ENCODE measurements around the gene VDAC2. TPM values are rescaled to one million over a fixed set of nuclear protein-coding genes. Genes with fewer than 3 reads are reported as not detected.
"Not testable (repeated sequence)": the region's sequence is repeated elsewhere in the genome, so short reads cannot be mapped to it uniquely, and the experiment has no call there.

VDAC2 gene
- total RNA-seq, 4 donors from 2014 or later = 111 to 196 (median 146) TPM

- no peak overlapping the region for H3K4me3 ChIP-seq
- TF ChIP-seq POLR2AphosphoS5 (IDR thresholded peaks at IDR 0.05) = no peak
- no peak for TF ChIP-seq POLR2A (IDR thresholded peaks at IDR 0.05)
- no peak for TF ChIP-seq EP300 (IDR thresholded peaks at IDR 0.05)
- TF ChIP-seq CTCF (IDR thresholded peaks at IDR 0.05) = no peak
- H3K27ac ChIP-seq = peak overlapping the region; percentile 66
These were observed 18.6 kb upstream of the VDAC2 start for GRCh38 chr10:75191821-75192568.

GRCh38 chr10:75194625-75195024, 16.0 kb upstream of the VDAC2 start:
- peaks cover 12% of the 10 kb centered on the region for H3K4me1 ChIP-seq
- not testable (repeated sequence) for H3K27me3 ChIP-seq; H3K27ac ChIP-seq; H3K36me3 ChIP-seq; H3K9me3 ChIP-seq; H3K4me3 ChIP-seq; DNase-seq (ENCODE audit: low spot score in 2 of 2)
- 95% methylated on average over 4 of the region's 4 CpGs for WGBS

More at GRCh38 chr10:75191821-75192568, 18.6 kb upstream of the VDAC2 start:
- Histone ChIP-seq H3K36me3 (no peaks in the 10 kb centered on the region), H3K9me3 (no peaks in the 10 kb centered on the region), H3K4me1 (peaks cover 23% of the 10 kb centered on the region), H3K27me3 (no peaks in the 10 kb centered on the region)
- WGBS = 51% methylated on average over 10 of the region's 10 CpGs
- DNase-seq (ENCODE audit: low spot score in 2 of 2) = peak in 1 of 2 donors; percentile 74

GRCh38 chr10:75195035-75195763, 15.4 kb upstream of the VDAC2 start:
- H3K36me3 ChIP-seq = no peaks in the 10 kb centered on the region
- DNase-seq (ENCODE audit: low spot score in 2 of 2) = peak in 1 of 2 donors; percentile 4
- no peak overlapping the region for H3K27ac ChIP-seq
- H3K9me3 ChIP-seq = no peaks in the 10 kb centered on the region
- no peak overlapping the region for H3K4me3 ChIP-seq
- H3K4me1 ChIP-seq = peaks cover 12% of the 10 kb centered on the region
- TF ChIP-seq EP300 (IDR thresholded peaks at IDR 0.05) = no peak
- no peak for TF ChIP-seq POLR2A (IDR thresholded peaks at IDR 0.05)
- no peak for TF ChIP-seq POLR2AphosphoS5 (IDR thresholded peaks at IDR 0.05)
- TF ChIP-seq CTCF (IDR thresholded peaks at IDR 0.05) = no peak
- no peaks in the 10 kb centered on the region for H3K27me3 ChIP-seq
- 77% methylated on average over 6 of the region's 6 CpGs for WGBS

- Histone ChIP-seq H3K36me3 (no peaks in the 10 kb centered on the region), H3K27ac (no peak overlapping the region), H3K4me1 (peaks cover 9% of the 10 kb centered on the region), H3K27me3 (no peaks in the 10 kb centered on the region), H3K4me3 (no peak overlapping the region), H3K9me3 (no peaks in the 10 kb centered on the region)
- 88% methylated on average over 3 of the region's 3 CpGs for WGBS
- no peak for TF ChIP-seq POLR2AphosphoS5 (IDR thresholded peaks at IDR 0.05)
- TF ChIP-seq EP300 (IDR thresholded peaks at IDR 0.05) = no peak
- no peak for TF ChIP-seq CTCF (IDR thresholded peaks at IDR 0.05)
- TF ChIP-seq POLR2A (IDR thresholded peaks at IDR 0.05) = no peak
- DNase-seq (ENCODE audit: low spot score in 2 of 2) = peak; percentile 13 to 34
These were observed 13.5 kb upstream of the VDAC2 start for GRCh38 chr10:75197066-75197465.

GRCh38 chr10:75197906-75198305, 12.7 kb upstream of the VDAC2 start:
- no peaks in the 10 kb centered on the region for H3K36me3 ChIP-seq
- H3K27me3 ChIP-seq = no peaks in the 10 kb centered on the region
- no peak overlapping the region for H3K27ac ChIP-seq
- peak; percentile 31 to 33 for DNase-seq (ENCODE audit: low spot score in 2 of 2)
- 95% methylated on average over 2 of the region's 2 CpGs for WGBS
- no peaks in the 10 kb centered on the region for H3K9me3 ChIP-seq
- peaks cover 17% of the 10 kb centered on the region for H3K4me1 ChIP-seq
- no peak for TF ChIP-seq POLR2AphosphoS5 (IDR thresholded peaks at IDR 0.05)
- TF ChIP-seq EP300 (IDR thresholded peaks at IDR 0.05) = no peak
- no peak for TF ChIP-seq CTCF (IDR thresholded peaks at IDR 0.05)
- TF ChIP-seq POLR2A (IDR thresholded peaks at IDR 0.05) = no peak
- H3K4me3 ChIP-seq = no peak overlapping the region

GRCh38 chr10:75199949-75200348, 10.6 kb upstream of the VDAC2 start:
- not testable (repeated sequence) for H3K36me3 ChIP-seq, H3K27me3 ChIP-seq, H3K4me3 ChIP-seq, H3K9me3 ChIP-seq, H3K27ac ChIP-seq
- peaks cover 37% of the 10 kb centered on the region for H3K4me1 ChIP-seq
- WGBS = 96% methylated on average over 6 of the region's 6 CpGs
- peak in 1 of 2 donors; percentile 7 for DNase-seq (ENCODE audit: low spot score in 2 of 2)
